RWPE2 (cell line): ENCODE data around the gene RNH1.

Source experiments
- ATAC-seq: fragments of 200-7000 bp; cut with Tn5 transposase; 3 replicates; pipeline ENCODE4 v1.9.1; 2021; ENCODE audit warnings: low read depth
- DNase-seq: peaks from one replicate; pipeline ENCODE4 v3.0.0-alpha.2; 2020; ENCODE audit warnings: low spot score
- H3K27ac ChIP-seq: fragments of 450-650 bp; 2 replicates; pipeline ENCODE4 v1.5.1; 2017; ENCODE audit warnings: mild to moderate bottlenecking; ENCODE audit not compliant: poor library complexity, severe bottlenecking
- H3K27me3 ChIP-seq: fragments of 250-450 bp; sonication (Bioruptor Pico); 2 replicates; pipeline ENCODE4 v1.5.1; 2021; ENCODE audit warnings: mild to moderate bottlenecking, moderate library complexity; ENCODE audit not compliant: insufficient read depth, poor library complexity, severe bottlenecking
- H3K36me3 ChIP-seq: fragments of 250-450 bp; sonication (Bioruptor Pico); 2 replicates; pipeline ENCODE4 v1.5.1; 2020; ENCODE audit warnings: low read depth, mild to moderate bottlenecking, moderate library complexity
- H3K4me1 ChIP-seq: fragments of 250-450 bp; sonication (Bioruptor Pico); 2 replicates; pipeline ENCODE4 v1.5.1; 2021; ENCODE audit warnings: mild to moderate bottlenecking, moderate library complexity; ENCODE audit not compliant: insufficient read depth, poor library complexity, severe bottlenecking
- H3K4me3 ChIP-seq: fragments of 250-450 bp; sonication (Bioruptor Pico); 2 replicates; pipeline ENCODE4 v1.5.1; 2021; ENCODE audit warnings: mild to moderate bottlenecking, moderate library complexity; ENCODE audit not compliant: severe bottlenecking
- H3K9me3 ChIP-seq: fragments of 250-450 bp; sonication (Bioruptor Pico); 2 replicates; pipeline ENCODE4 v1.5.1; 2021; ENCODE audit warnings: mild to moderate bottlenecking, moderate library complexity; ENCODE audit not compliant: severe bottlenecking
- CTCF ChIP-seq: fragments of 450-650 bp; IDR thresholded peaks from one replicate; pipeline ENCODE4 v1.5.1; 2017; ENCODE audit warnings: mild to moderate bottlenecking, moderate library complexity; ENCODE audit not compliant: poor library complexity, severe bottlenecking

Gene RNH1

DNA sequence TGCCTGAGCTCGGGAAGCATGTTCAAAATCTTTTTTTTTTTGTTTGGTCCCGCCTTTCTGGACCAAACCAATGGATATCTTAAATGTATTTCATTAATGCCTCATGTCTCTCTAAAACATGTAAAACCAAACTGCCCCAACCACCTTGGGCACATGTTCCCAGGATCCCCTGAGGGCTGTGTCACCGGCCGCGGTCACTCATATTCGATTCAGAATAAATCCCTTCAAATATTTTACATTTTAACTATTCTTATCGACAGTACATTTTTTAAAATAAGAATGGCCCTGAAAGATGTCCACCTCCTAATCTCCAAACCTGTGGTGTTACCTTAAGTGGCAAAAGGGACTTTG is 2.1 kb downstream of the RNH1 start:
- Histone ChIP-seq H3K27me3 (no peaks in the 10 kb centered on the region), H3K9me3 (no peaks in the 10 kb centered on the region), H3K4me3 (no peak overlapping the region), H3K36me3 (peaks cover 43% of the 10 kb centered on the region), H3K4me1 (peaks cover 11% of the 10 kb centered on the region), H3K27ac (peak overlapping the region; percentile 94)
- TF ChIP-seq CTCF: no peak
- DNase-seq (no peak), ATAC-seq (no peak)

- H3K4me1 ChIP-seq: peaks cover 11% of the 10 kb centered on the region
- DNase-seq (no peak), ATAC-seq (no peak)
- H3K4me3 ChIP-seq: peak overlapping the region; percentile 13
- H3K36me3 ChIP-seq: peaks cover 46% of the 10 kb centered on the region
- no peaks in the 10 kb centered on the region for H3K9me3 ChIP-seq
- H3K27ac ChIP-seq: peak overlapping the region; percentile 94
- TF ChIP-seq CTCF: no peak
- no peaks in the 10 kb centered on the region for H3K27me3 ChIP-seq
Measured at GRCh38 chr11:504053-504993, 2.7 kb downstream of the RNH1 start.

DNA sequence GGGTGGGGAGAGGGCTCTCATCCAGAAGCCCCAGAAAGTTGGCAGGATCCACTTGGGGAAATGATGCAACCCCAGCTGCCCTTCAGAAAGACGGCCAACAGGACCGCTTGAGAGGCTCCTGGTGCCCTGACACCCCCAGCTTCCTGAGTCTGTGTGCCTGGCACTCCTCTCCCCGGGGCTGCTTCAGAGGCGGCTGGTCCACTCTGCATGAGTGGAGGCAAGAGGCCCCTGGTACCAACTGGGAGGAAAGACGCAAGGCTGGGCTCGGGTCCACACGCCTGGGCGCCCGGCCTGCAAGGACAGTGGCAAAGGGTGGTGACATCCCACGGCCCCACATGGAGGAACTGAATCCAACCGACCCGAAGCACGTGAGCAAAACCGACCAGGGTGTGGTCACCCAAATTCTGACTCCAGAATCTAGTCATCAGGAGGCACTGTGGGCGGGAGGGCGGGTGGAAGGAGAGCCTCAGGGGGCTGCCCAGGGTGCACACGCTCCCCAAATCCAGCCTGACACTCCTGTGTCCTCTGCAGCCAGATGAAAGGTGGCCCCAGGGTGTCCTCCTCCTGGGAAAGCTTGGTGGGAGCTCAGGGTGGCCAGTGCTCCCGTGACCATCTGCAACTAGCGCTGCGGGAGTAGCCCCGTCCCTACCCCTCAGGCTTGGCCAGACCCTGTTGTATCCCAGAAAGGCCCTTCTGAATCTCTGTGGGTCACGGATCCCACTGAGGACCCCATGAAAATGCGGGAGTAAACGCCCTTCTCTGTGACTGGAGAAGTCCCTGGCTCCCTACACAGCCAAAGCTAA is 3.7 kb downstream of the RNH1 start:
- DNase-seq (no peak), ATAC-seq (no peak)
- no peaks in the 10 kb centered on the region for H3K27me3 ChIP-seq
- TF ChIP-seq CTCF: no peak
- peaks cover 11% of the 10 kb centered on the region for H3K4me1 ChIP-seq
- peaks cover 46% of the 10 kb centered on the region for H3K36me3 ChIP-seq
- peak overlapping the region; percentile 94 for H3K27ac ChIP-seq
- H3K4me3 ChIP-seq: no peak overlapping the region
- H3K9me3 ChIP-seq: no peaks in the 10 kb centered on the region

- Histone ChIP-seq H3K27me3 (no peaks in the 10 kb centered on the region), H3K4me1 (peaks cover 11% of the 10 kb centered on the region), H3K27ac (no peak overlapping the region), H3K4me3 (no peak overlapping the region), H3K36me3 (peaks cover 50% of the 10 kb centered on the region), H3K9me3 (no peaks in the 10 kb centered on the region)
- peak; percentile 60 for DNase-seq
- ATAC-seq: no peak
- TF ChIP-seq CTCF: no peak
Measured at GRCh38 chr11:502288-503178, 4.5 kb downstream of the RNH1 start.
